ENCODE measurements around the gene MYD88.

MYD88 gene

DNA sequence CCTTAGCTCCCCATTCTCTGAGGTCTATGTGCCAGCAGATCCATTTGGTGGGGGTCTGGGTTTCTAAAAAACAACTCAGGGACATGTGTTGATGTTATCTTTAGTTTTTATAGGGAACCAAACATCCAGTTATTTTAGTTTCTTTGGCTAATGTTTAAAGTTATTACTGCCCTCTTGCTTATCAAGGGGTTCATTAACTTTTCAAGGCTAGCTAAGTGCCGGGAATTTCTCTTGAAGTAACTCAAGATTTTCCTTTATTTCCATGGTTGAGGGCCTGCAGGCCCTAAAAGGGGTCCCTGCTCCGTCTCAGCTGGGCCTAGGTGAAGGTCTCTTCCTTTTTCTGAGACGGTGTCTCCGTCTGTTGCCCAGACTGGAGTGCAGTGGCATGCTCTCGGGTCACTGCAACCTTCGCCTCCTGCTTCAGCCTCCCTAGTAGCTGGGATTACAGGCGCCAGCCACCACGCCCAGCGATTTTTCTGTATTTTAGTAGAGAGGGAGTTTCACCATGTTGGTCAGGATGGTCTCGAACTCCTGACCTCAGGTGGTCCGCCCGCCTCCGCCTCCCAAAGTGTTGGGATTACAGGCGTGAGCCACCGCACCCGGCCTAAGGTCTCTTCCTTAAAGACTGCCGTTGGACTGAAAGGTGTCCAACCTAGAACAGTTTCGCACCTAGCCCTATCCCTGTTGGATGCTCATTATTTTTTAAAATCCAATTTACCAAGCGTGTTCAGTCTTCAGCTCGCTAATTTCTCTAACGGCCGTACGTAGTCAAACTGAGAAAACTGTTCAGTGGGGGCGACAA lies 25.6 kb downstream of the MYD88 start:
- FAIRE-seq (no peak), DNase-seq (ENCODE audit: low spot score) (no peak)

DNA sequence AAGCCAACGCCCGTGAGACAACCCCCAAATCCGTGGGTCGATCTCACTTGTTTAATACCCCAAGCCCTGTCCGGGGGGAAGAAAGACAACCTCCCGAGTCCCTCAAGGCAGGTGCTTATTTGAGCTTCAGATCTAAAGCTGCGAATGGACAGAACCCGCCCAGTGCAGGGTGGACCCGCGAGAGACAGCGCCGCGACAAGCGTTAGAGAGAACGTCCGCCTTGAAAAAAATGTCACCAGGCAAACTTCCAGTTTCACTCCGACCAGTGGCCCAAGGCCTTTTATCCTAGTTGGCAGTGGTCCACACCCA lies 26.1 kb downstream of the MYD88 start:
- no peak for DNase-seq (ENCODE audit: low spot score)
- FAIRE-seq, result no peak

DNA sequence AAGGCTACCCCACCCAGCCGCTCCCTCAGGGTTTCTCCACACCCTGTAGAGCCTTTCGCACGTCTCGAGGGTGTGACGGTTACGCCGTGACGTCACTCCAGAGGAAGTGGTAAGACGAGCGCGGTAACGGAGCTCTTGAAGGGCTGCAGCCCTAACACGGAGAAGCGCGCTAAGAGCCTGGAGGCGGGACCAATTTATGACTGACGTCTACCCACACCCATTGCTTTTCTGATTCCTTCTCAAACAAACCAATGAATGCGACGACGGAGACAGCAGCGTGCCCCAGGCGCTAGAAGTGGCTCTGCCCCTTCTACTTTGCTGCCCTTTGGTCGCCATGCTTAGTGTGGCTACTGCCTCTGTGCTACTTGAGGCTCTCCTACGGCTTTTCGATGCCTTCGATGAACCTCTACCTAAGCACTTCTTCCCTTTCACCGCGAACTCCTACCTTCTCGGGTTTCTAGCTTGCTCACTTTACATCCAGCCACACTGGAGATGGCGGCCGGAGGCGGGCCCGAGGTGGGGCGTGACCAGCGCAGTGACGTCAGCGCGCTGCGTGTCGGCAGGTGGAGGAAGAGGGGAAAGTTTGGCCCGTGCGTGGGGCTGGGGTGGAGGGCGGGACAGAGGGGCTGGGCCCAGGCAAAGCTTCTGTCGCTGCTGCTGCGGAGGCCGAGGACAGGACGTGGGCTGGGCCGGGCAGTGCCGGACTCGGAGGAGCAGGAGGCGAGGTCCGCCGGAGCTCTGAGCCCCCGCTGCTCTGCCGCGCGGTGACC lies 26.7 kb downstream of the MYD88 start, which contains the start of gene OXSR1:
Gene OXSR1, plus strand, starts transcription at position 586 of the 770 bp plus-strand sequence. CDS start 340 bp downstream, outside the sequence.
- peak; percentile 85 for FAIRE-seq
- peak; percentile 98 for DNase-seq (ENCODE audit: low spot score)

DNA sequence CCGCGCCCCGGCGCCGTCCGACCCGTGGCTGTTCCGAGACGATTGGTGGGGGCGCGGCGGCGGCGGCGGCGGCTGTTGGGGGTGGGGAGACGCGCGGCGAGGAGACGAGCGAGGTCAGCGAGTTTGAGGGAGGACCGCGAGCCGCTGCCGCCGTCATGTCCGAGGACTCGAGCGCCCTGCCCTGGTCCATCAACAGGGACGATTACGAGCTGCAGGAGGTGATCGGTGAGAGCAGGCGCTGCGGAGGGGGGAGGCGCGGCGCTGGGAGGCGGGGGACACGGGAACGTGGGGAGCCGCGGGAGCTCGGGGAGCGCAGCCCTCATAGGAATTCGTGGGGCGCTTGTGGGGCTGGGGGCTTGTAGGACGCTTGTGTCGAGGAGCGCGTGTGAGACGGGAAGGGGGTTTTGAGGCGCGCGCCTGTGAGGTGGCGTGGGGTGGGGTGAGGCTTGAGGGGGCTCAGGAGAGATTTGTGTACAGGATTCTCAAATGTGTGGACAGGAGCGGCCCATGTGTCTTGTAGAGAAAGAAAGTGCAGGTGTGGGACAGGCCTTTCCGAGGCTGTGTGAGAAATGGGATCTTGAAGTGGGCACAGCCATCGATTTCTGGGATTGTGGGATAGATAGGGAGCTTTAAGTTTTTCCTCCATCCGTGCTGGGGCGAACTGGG lies 27.4 kb downstream of the MYD88 start:
- FAIRE-seq (no peak), DNase-seq (ENCODE audit: low spot score) (peak; percentile 18)

DNA sequence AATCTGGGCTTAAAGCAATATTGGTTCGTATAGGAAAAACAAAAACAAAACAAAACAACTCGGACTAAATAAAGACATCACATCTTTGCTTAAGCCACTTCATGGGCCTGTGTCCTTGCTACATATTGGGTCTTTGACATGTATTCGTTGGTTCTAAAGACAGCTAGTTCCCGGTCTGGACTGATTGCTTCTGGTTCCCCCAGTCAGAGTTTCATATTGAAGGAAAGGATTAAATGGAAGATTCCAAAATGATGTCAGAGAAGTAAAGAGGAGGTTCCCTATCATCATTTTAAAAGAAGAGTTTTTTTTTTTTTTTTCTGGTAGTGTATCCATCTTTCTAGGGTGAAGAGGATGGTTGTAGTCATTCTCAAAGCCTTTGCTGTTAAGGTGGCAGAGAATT lies 29.1 kb downstream of the MYD88 start:
- FAIRE-seq, result no peak
- DNase-seq (ENCODE audit: low spot score), result no peak

DNA sequence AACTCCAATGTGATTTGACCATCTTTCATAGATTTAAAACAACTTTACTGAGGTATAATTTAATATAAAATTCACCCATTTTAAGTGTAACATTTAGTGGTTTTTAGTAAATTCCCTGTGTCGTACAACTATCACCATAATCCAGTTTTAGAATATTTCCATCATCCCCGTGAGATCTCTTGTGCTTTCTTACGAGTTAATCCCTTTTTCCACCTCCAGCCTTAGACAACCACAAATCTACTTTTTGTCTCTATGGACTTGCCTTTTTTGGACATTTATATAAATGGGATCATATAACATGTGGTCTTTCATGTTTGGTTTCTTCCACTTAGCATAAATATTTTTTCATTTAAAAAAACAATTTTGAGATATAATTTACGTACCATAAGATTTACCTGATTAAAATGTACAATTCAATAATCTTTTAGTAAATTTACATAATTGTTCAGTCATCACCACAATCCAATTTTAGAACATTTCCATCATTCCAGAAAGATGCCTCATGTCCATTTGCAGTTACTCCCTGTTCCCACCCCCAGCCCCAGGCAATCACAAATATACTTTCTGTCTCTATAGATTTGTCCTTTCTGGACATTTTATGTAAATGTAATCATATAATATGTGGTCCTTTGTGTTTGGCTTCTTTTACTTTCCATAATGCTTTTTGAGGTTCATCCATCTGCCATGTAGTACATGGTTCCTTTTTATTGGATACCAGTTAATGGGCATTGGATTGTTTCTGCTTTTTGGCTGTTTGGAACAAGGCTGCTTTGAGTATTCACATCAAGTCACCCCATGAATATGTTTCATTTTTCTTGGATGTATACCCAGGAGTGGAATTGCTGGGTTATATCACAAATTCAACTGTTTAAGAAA lies 29.9 kb downstream of the MYD88 start:
- DNase-seq (ENCODE audit: low spot score) (no peak), FAIRE-seq (no peak)

DNA sequence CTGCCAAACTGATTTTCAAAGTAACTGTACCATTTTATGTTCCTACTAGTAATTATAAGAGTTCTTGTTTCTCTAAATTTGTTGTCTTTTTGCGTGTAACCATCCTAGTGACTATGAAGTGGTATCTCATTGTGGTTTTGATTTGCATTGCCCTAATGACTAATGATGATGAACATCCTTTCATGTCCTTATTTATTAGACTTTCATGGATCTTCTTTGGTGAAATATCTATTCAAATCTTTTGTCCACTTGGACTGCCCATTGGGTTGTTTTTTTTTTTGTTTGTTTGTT lies 30.5 kb downstream of the MYD88 start:
- DNase-seq (ENCODE audit: low spot score) (no peak), FAIRE-seq (no peak)

DNA sequence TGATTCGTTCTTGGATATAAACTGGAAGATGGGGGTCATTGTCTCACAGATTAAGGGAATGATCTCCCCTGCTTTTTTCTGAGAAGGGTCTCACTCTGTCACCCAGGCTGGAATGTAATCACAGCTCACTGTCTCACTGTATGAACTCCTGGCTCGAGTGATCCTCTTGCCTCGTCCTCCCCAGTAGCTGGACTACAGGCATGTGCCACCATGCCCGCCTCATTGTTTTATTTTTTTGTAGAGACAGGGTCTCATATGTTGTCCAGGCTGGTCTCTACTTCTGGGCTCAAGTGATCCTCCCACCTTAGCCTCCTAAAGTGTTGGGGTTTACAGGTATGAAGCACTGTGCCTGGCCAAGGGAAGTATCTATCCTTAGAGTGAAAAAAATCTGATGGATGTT lies 32.3 kb downstream of the MYD88 start:
- FAIRE-seq (no peak), DNase-seq (ENCODE audit: low spot score) (no peak)

DNA sequence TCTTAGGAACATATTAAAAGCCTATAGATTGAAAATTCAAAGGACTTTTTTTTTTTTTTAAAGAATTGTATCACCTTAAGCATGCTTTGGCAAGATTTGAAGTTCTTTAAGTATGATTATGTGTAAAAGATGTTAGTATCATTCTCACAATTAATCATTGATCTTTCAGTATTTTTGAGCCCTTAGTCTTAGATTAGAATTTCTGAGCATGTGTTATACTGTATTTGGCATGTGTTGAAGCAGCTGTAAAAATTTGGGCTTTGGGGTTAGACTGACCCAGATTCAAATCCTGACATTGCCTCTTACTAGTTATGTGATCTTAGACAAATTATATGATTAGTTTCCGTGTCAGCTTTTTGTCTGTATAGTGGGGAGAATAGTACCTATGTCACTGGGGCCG lies 33.2 kb downstream of the MYD88 start:
- FAIRE-seq, result no peak
- DNase-seq (ENCODE audit: low spot score), result no peak

DNA sequence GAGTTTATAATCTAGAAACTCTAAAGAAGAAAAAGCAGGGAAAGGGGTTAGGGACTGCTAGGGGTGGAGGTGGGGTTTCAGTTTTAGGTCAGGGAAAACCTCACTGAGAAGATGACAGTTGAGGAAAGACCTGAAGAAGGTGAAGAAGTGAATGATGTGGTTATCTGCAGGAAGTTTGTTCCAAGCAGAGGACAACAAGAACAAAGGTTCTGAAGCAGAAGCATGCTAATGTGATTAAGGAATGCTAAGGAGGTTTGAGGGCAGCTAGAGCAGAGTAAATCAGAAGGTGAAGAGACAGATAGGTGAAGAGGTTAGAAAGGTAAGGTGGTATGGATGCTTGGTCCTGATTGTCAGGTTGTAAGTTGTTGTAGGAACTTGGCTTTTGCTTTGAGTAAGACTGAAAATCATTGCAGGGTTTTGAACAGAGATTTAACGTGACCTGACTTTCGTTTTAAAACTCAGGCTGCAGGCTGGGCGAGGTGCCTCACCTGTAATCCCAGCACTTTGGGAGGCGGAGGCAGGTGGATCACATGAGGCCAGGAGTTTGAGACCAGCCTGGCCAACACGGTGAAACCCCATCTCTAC lies 35.5 kb downstream of the MYD88 start:
- FAIRE-seq, result no peak

DNA sequence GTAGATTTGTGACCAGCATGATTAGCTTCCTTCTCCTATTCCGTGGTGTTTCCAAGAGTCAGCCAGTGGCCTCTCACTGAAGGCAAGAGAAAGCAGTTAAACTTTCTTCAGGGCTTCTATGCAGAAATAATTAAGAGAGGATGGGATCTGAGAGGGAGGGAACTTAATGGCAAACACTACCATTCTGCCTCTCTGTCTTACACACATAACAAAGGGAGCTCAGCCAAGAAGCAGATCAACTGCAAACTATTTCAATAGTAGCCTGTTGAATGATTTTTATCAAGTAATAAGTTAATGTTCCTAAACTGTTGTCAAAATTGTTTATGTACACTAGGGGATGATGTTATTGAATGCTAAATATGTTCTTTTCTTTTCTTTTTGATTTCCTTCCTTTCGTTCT lies 38.7 kb downstream of the MYD88 start:
- FAIRE-seq (no peak), DNase-seq (ENCODE audit: low spot score) (no peak)

More for the DNA sequence above, 35.5 kb downstream of the MYD88 start:
- DNase-seq (ENCODE audit: low spot score), result no peak

DNA sequence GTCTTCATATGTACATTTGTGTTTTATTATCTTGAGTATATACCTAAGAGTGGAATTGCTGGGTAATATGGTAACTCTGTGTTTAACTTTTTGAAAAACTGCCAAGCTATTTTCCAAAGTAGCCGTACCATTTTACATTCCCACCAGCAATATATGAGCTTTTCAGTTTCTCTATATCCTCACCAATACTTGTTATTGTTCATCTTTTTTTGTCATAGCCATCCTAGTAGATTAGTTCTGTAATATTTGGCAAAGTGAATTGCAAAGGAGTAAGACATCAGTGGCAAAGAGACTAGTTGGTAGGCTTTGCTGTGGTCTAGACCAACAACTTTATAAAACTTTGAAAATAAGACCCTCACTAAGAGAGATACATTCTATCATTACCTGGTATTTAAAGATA lies 48.3 kb downstream of the MYD88 start:
- DNase-seq (ENCODE audit: low spot score) (no peak), FAIRE-seq (no peak)

DNA sequence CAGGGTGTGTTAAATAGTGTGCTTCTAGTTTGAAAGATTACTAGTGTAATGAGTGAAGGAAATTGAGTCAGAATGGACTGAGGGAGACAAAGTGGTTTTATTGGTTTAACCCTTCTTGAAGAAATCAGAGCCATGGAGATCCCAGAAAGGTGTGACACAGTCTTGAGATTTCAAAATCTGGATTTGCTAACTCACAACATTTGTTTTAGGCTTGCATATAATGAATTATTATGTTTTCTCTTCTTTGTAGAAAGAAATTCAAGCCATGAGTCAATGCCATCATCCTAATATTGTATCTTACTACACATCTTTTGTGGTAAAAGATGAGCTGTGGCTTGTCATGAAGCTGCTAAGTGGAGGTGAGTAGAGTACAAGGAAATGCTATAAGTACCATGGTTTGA lies 52.0 kb downstream of the MYD88 start:
- no peak for FAIRE-seq

More for the DNA sequence above, 52.0 kb downstream of the MYD88 start:
- DNase-seq (ENCODE audit: low spot score), result no peak
